ENCODE data around the gene PPBP. TPM values are rescaled to one million over a fixed set of nuclear protein-coding genes. Genes with fewer than 3 reads are reported as not detected.

Gene PPBP
- total RNA-seq, 4 donors from 2014 or later, result not detected

- DNase-seq, result no peak
- TF ChIP-seq POLR2AphosphoS5 (IDR thresholded peaks at IDR 0.05) (no peak), CTCF (IDR thresholded peaks at IDR 0.05) (no peak), EP300 (IDR thresholded peaks at IDR 0.05; ENCODE audit: low read depth) (no peak), POLR2A (IDR thresholded peaks at IDR 0.05) (no peak)
- Histone ChIP-seq H3K36me3 (no peaks in the 10 kb centered on the region), H3K27ac (no peak overlapping the region), H3K4me3 (no peak overlapping the region), H3K9me3 (no peaks in the 10 kb centered on the region), H3K27me3 (no peaks in the 10 kb centered on the region), H3K4me1 (peaks cover 0 to 14% (median 5%) of the 10 kb centered on the region in 4 donors)
- 55 to 56% methylated on average over 3 of the region's 3 CpGs for WGBS, 2 donors (ENCODE audit: low coverage in 1 of 2)
- in situ Hi-C loops (cut with MboI; ENCODE audit: low pct_ligation_motif_present in 1 of 4, low pct_unique_long_range_greater_than_20kb in 1 of 4, low sequenced_read_pairs in 3 of 4) (no loop called here), intact Hi-C loops (cut with DNase I; ENCODE audit: low total_unique reads) (no loop called here)
Measured at GRCh38 chr4:74018771-74019170, 30.8 kb upstream of the PPBP start.

GRCh38 chr4:74018116-74018515 is 30.1 kb upstream of the PPBP start:
- intact Hi-C loops (cut with DNase I; ENCODE audit: low total_unique reads), result no loop called here

GRCh38 chr4:74016068-74016467 is 28.1 kb upstream of the PPBP start:
- Histone ChIP-seq H3K4me1 (peaks cover 0 to 8% (median 2%) of the 10 kb centered on the region in 4 donors), H3K9me3 (no peaks in the 10 kb centered on the region), H3K27ac (no peak overlapping the region), H3K27me3 (no peaks in the 10 kb centered on the region), H3K36me3 (no peaks in the 10 kb centered on the region), H3K4me3 (no peak overlapping the region)
- intact Hi-C loops (cut with DNase I; ENCODE audit: low total_unique reads) (no loop called here), in situ Hi-C loops (cut with MboI; ENCODE audit: low pct_ligation_motif_present in 1 of 4, low pct_unique_long_range_greater_than_20kb in 1 of 4, low sequenced_read_pairs in 3 of 4) (no loop called here)
- no peak for DNase-seq
- no peak for TF ChIP-seq POLR2AphosphoS5 (IDR thresholded peaks at IDR 0.05)
- TF ChIP-seq EP300 (IDR thresholded peaks at IDR 0.05; ENCODE audit: low read depth), result no peak
- TF ChIP-seq CTCF (IDR thresholded peaks at IDR 0.05), result no peak
- 22 to 45% methylated on average over 1 of the region's 1 CpG for WGBS, 2 donors (ENCODE audit: low coverage in 1 of 2)

More at GRCh38 chr4:74018116-74018515, 30.1 kb upstream of the PPBP start:
- Histone ChIP-seq H3K36me3 (no peaks in the 10 kb centered on the region), H3K4me3 (no peak overlapping the region), H3K4me1 (peaks cover 0 to 10% (median 3%) of the 10 kb centered on the region in 4 donors), H3K27ac (no peak overlapping the region), H3K9me3 (no peaks in the 10 kb centered on the region), H3K27me3 (no peaks in the 10 kb centered on the region)
- no peak for DNase-seq
- in situ Hi-C loops (cut with MboI; ENCODE audit: low pct_ligation_motif_present in 1 of 4, low pct_unique_long_range_greater_than_20kb in 1 of 4, low sequenced_read_pairs in 3 of 4), result no loop called here
- TF ChIP-seq CTCF (IDR thresholded peaks at IDR 0.05) (no peak), POLR2A (IDR thresholded peaks at IDR 0.05) (no peak)

GRCh38 chr4:74015126-74015780 is 27.3 kb upstream of the PPBP start:
- intact Hi-C loops (cut with DNase I; ENCODE audit: low total_unique reads), result no loop called here
- no peak for DNase-seq
- no peak overlapping the region for H3K27ac ChIP-seq
- H3K27me3 ChIP-seq, result no peaks in the 10 kb centered on the region
- TF ChIP-seq CTCF (IDR thresholded peaks at IDR 0.05) (no peak), POLR2A (IDR thresholded peaks at IDR 0.05) (no peak), EP300 (IDR thresholded peaks at IDR 0.05; ENCODE audit: low read depth) (no peak), POLR2AphosphoS5 (IDR thresholded peaks at IDR 0.05) (no peak)
- in situ Hi-C loops (cut with MboI; ENCODE audit: low pct_ligation_motif_present in 1 of 4, low pct_unique_long_range_greater_than_20kb in 1 of 4, low sequenced_read_pairs in 3 of 4), result no loop called here
- H3K9me3 ChIP-seq, result no peaks in the 10 kb centered on the region
- peaks cover 0 to 8% (median 2%) of the 10 kb centered on the region in 4 donors for H3K4me1 ChIP-seq
- H3K4me3 ChIP-seq, result no peak overlapping the region
- 87 to 88% methylated on average over 3 of the region's 3 CpGs for WGBS, 2 donors (ENCODE audit: low coverage in 1 of 2)
- no peaks in the 10 kb centered on the region for H3K36me3 ChIP-seq

Measured in transverse colon (tissue), 4 donors.